Activated B cell treated with CpG ODN at 0.5 μM for 24 hours (primary cell): ENCODE data around the gene GTF2I. TPM values are rescaled to one million over a fixed set of nuclear protein-coding genes. Genes with fewer than 3 reads are reported as not detected.
"Not testable (repeated sequence)": the region's sequence is repeated elsewhere in the genome, so short reads cannot be mapped to it uniquely, and the experiment has no call there.

ENCODE experiments used
- ATAC-seq: fragments of 200-7000 bp; cut with Tn5 transposase; one replicate; pipeline ENCODE4 v1.10.0; 2021; ENCODE audit warnings: low read depth, mild to moderate bottlenecking, moderate library complexity
- CTCF ChIA-PET: fragments of 350-600 bp; sonication (Branson Sonifier 250); formaldehyde crosslinking; loops from one replicate; lab custom pipeline; 2021; ENCODE audit warnings: antibody characterized with exemption; lab: Charles Lee
- POLR2A ChIA-PET: fragments of 350-600 bp; sonication (Branson Sonifier 250); formaldehyde crosslinking; loops from one replicate; lab custom pipeline; 2021; ENCODE audit warnings: antibody characterized with exemption; lab: Charles Lee
- DNase-seq: peaks from one replicate; pipeline ENCODE4 v3.0.0; 2022
- H3K27ac Mint-ChIP-seq: one replicate; pipeline ENCODE4 v1.8.0; 2020; ENCODE audit warnings: mixed read lengths
- H3K27me3 Mint-ChIP-seq: one replicate; pipeline ENCODE4 v1.8.0; 2021; ENCODE audit warnings: mixed read lengths
- H3K36me3 Mint-ChIP-seq: one replicate; pipeline ENCODE4 v1.8.0; 2021; ENCODE audit warnings: low read depth, mixed read lengths
- H3K4me1 Mint-ChIP-seq: one replicate; pipeline ENCODE4 v1.8.0; 2021; ENCODE audit warnings: mixed read lengths
- H3K4me3 Mint-ChIP-seq: one replicate; pipeline ENCODE4 v1.8.0; 2020; ENCODE audit warnings: mild to moderate bottlenecking, mixed read lengths
- H3K9me3 Mint-ChIP-seq: one replicate; pipeline ENCODE4 v1.8.0; 2020; ENCODE audit warnings: mixed read lengths
- intact Hi-C: fragments of 100-400 bp; cut with micrococcal nuclease; formaldehyde crosslinking; loops from one replicate; pipeline ENCODE4 v1.15.1; 2024
- total RNA-seq: library from RNA; stranded (reverse); gene quantifications from 2 replicates; pipeline ENCODE4 v1.2.3, GENCODE V29; 2022

Gene GTF2I
- total RNA-seq, 1 donor from 2014 or later = 299 TPM

GRCh38 chr7:74788369-74789150 is 131.0 kb downstream of the GTF2I start:
- H3K4me3 Mint-ChIP-seq = peak overlapping the region; percentile 52
- H3K4me1 Mint-ChIP-seq, intact Hi-C loops, H3K27me3 Mint-ChIP-seq, H3K9me3 Mint-ChIP-seq, CTCF ChIA-PET, H3K27ac Mint-ChIP-seq, POLR2A ChIA-PET, H3K36me3 Mint-ChIP-seq: not testable (repeated sequence)
- ATAC-seq = peak; percentile 93
- DNase-seq = peak; percentile 99

- POLR2A ChIA-PET, H3K36me3 Mint-ChIP-seq, ATAC-seq, H3K27ac Mint-ChIP-seq, CTCF ChIA-PET, H3K27me3 Mint-ChIP-seq, intact Hi-C loops, H3K4me1 Mint-ChIP-seq, H3K9me3 Mint-ChIP-seq, H3K4me3 Mint-ChIP-seq, DNase-seq: not testable (repeated sequence)
Measured at GRCh38 chr7:74789200-74789736, 131.8 kb downstream of the GTF2I start.

- intact Hi-C loops, H3K27me3 Mint-ChIP-seq, POLR2A ChIA-PET, CTCF ChIA-PET, H3K36me3 Mint-ChIP-seq, H3K9me3 Mint-ChIP-seq, DNase-seq, H3K4me3 Mint-ChIP-seq, H3K4me1 Mint-ChIP-seq, ATAC-seq, H3K27ac Mint-ChIP-seq: not testable (repeated sequence)
Measured at GRCh38 chr7:74797848-74798622, 140.5 kb downstream of the GTF2I start.

- CTCF ChIA-PET, H3K36me3 Mint-ChIP-seq, H3K27me3 Mint-ChIP-seq, ATAC-seq, H3K27ac Mint-ChIP-seq, H3K4me3 Mint-ChIP-seq, H3K4me1 Mint-ChIP-seq, intact Hi-C loops, DNase-seq, H3K9me3 Mint-ChIP-seq, POLR2A ChIA-PET: not testable (repeated sequence)
Measured at GRCh38 chr7:74798644-74799043, 141.1 kb downstream of the GTF2I start.

Other genes with a start within 250 kb of the GTF2I start
- gene GTF2IRD1, start 203.8 kb upstream of the GTF2I start, total RNA-seq = 0.67 and 1.6 TPM in 2 replicates
- gene NCF1, start 116.3 kb downstream of the GTF2I start, total RNA-seq = 106 and 121 TPM in 2 replicates
- gene GTF2IRD2, start 193.9 kb downstream of the GTF2I start, total RNA-seq = 38.2 and 41.6 TPM in 2 replicates